Measurements from ENCODE around the gene PHTF1.
"Not testable (repeated sequence)": the region's sequence is repeated elsewhere in the genome, so short reads cannot be mapped to it uniquely, and the experiment has no call there.

Gene PHTF1

DNA sequence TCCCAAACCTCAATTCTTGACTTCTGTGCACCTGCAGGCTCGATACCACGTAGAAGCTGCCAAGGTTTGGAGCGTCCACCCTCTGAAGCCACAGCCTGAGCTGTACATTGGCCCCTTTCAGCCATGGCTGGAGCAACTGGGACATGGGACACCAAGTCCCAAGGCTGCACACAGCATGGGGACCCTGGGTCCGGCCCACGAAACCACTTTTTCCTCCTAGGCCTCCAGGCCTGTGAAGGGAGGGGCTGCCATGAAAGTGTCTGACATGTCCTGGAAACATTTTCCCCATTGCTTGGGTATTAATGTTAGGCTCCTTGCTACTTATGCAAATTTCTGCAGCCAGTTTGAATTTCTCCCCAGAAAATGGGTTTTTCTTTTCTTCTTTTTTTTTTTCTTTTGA lies 40.7 kb downstream of the PHTF1 start:
- DNase-seq (ENCODE audit: low read depth) = not testable (repeated sequence)

GRCh38 chr1:113717506-113717905 lies 41.8 kb downstream of the PHTF1 start:
- not testable (repeated sequence) for DNase-seq (ENCODE audit: low read depth)

GRCh38 chr1:113714606-113715269 lies 44.5 kb downstream of the PHTF1 start:
- no peak for DNase-seq (ENCODE audit: low read depth)

DNA sequence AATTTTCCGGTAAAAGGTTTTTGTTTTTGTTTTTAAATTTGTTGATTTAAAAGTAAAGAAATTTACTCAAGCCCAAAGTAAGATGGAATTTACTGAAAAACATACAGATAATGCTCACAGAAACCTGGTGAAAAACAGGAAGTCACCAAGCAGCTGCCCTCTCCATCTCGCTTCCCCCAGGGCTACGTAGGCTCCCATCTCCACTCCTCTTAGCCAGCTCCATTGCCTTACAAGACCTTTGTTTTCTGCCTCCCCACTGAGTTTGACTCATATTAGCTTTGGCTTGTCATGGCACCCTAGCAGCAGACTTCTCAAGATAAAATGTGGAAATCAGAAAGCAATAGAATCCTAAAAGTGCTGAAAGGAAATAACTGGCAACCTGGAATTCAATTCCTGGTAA lies 57.9 kb downstream of the PHTF1 start:
- DNase-seq (ENCODE audit: low read depth) = no peak

GRCh38 chr1:113694910-113695309 lies 64.4 kb downstream of the PHTF1 start:
- no peak for DNase-seq (ENCODE audit: low read depth)

DNA sequence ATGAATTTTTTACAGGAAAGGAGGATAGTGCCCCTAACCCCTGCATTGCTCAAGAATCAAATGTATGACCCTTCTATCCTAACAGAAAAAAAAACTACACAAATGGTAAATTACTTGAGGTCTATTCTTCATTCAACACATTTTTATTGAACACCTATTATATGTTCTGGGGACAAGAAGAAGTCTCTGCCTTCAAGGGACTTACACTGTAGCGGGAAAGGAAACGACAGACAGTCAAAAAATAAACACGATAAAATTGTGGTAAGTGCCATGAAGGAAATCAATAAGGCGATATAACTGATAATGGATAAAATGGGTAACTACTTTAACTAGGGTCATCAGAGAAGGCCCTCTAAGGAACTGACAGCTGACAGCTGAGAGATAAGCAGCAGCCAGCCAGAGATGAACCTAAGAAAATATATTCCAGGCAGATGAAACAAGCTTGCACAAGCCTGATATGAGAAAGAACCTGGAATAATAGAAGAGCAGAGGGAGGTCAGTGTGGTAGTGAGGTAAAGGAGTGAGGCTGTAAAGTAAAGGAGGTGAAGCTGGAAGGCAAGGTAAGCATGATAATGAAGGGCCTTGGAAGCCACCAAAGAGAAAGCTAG lies 66.4 kb downstream of the PHTF1 start:
- no peak for DNase-seq (ENCODE audit: low read depth)

GRCh38 chr1:113692342-113692741 lies 66.9 kb downstream of the PHTF1 start:
- DNase-seq (ENCODE audit: low read depth) = no peak

GRCh38 chr1:113691184-113691583 lies 68.1 kb downstream of the PHTF1 start:
- DNase-seq (ENCODE audit: low read depth) = no peak

DNA sequence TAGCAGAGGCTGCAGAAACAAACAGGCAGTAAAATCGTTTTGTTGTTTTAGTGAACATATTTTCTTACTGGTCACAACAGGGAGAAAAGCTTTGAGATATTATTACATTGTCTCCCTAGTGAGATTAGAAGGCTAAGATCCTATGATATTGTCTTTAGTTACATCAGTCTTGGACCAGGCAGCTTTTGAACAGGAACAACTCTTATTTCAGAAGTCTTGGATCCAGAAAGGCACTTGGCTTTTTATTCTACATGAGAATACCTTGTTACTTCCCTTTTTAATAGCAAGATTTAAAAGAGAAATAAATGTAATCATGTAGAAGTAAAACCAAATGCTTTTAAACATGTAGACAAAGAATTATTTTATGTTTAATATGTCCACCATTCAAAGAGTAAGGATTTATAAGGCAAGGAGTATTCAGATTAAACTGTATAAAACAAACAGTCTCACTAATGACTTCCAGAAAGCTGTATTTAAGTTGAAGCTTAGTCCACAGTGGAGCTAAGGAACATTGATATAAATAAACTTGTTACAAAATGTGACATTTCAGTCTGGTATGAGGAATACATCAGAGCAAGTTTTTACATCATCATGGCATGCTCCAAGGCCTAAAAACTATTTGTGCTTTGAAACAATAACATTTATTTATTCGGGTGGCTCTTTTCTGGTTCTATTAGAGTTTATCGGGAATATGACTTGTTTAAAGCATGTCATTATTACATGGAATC lies 72.2 kb downstream of the PHTF1 start:
- no peak for DNase-seq (ENCODE audit: low read depth)

DNA sequence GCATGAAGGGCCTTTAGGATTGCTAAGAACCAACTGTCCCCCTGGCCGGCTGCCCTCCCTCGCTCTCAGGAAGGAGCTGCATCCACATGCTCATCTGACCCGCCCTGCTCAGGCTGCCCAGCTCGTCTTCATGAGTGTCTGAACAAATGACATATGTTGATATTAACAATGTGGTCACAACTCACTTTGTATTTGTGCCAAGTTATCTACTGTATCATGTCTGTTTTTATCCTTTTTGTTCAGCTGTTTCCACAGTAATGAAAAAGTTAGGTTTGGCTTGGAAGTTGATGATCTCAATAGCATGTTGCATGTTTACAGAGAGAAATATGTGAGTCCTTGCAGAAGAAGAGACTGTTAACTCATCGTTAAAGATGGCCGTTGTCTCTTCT lies 75.1 kb downstream of the PHTF1 start:
- no peak for DNase-seq (ENCODE audit: low read depth)

- no peak for DNase-seq (ENCODE audit: low read depth)
Measured at GRCh38 chr1:113683384-113684152, 75.7 kb downstream of the PHTF1 start.

DNA sequence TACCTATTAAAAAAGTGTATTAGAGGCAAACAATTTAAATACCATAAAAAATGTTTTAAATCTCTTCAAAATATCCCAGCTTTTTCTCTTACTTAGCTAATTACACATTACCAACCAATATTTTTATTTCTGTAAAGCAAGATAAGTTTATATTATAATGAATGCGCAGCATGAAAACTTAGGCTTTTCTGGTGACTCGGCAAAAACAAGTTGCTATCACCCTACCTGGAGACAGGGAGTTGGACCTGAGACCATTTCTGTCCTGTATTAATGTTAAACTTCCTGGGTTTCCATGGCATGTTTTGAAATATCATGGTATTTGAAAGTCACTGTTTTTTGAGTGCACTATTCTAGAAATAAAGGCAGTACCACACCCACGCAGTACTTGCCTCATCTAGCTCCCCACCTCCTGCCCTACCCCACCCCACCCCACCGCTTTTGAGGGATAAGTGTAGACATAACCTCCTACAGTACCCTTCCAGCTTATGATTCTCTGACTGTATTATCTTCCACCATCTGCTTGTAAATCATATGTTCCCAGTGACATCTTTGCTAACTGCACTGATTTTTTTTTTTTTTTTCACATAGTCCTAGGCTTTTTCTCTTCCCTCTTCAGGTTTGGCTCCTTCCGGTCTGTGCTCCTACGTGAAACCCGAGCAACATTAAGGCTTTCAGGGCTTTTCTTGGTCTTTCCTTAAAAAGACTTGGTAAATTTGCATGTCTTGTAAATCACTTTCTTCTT lies 77.5 kb downstream of the PHTF1 start:
- no peak for DNase-seq (ENCODE audit: low read depth)

DNA sequence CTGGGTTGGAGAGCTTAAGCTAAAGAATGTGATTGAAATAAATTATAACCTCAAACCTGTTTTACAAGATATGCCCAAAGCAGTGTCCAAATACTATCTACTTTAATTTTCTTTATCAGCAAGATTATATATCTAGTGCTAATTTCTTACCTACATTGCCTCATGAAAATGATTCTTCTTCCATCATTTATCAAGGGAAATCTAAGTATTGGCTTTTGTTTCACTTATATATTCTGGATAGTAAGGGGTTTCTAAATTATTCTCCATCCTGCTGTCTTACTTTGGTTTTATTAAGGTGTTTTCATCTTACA lies 81.2 kb downstream of the PHTF1 start:
- DNase-seq (ENCODE audit: low read depth) = no peak

DNA sequence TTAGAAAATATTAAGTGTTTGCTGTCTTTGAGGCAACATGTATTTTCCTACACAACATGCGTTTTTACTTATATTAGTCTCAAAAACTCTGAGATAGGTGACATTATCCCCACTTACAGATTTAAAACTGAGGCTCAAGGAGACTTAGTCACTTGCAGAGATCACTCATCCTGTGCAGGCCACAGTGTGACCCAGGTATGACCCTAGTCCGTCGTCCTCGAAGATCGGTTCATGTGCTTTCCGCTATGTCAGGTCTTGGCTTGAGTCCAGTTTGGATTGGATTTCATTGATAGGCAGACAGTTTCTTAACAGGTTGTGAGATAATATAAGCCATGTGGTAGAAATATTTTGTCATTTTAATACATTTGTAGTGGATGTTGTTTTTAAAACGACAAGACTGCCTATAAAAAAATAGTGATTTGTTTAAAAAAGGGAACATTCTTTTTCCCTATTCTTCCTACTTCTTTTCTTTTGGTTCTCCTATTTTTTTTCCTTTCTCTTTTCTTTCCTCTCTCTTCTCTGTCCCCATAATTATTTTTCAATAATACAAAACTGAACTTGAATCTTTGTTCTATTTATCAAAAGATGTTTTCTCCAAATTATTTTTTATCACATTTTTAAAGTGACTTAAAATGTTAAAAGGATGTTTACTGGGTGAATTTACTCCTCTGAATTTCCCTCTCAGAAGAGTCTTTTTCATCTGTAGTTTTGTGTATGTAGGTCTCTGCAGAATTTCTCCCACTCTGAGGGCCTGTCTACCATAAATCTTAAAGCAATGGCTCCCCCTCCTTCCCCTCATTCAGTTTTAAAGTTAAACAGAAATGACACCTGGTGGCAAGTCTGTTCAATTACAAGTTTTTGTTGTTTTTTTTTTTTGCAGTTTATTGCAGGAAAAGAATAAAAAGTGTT lies 81.8 kb downstream of the PHTF1 start:
- DNase-seq (ENCODE audit: low read depth) = no peak

DNA sequence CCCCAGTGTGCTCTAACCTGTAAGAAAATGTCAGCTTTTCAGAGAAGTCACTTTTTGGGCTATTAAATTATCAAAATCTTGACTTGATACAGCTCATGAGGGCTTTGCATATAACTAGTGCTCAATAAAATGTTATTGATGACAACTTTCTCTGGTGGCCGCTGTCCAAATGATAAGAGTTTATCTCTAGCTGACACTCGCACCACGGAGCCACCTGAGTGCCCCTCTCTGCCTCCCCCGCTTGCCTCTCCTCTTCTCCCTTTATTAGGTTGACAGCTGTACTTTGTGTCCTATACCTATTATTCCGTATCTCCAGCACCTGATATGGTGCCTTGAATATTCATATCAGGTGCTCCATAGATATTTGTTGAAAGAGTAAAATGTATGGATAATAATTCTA lies 82.8 kb downstream of the PHTF1 start:
- no peak for DNase-seq (ENCODE audit: low read depth)

DNA sequence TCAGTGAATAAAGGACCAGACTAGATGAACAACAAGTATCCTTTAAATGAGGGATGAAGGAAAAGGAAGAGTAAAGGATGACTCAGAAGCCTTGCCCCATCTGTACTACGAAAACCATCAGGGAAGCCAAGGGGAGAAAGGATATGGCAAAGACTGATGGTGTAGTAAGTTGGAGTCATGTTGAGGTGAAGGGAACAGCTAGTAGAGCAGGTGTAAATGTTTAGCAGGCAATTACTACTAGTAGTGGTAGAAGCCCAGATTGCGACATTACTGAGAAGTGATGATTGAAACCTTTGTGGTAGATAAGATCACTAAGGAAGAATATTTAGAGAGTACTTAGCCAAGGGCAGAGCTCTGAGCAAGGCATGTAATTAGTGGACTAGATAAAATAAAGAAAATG lies 84.0 kb downstream of the PHTF1 start:
- no peak for DNase-seq (ENCODE audit: low read depth)

DNA sequence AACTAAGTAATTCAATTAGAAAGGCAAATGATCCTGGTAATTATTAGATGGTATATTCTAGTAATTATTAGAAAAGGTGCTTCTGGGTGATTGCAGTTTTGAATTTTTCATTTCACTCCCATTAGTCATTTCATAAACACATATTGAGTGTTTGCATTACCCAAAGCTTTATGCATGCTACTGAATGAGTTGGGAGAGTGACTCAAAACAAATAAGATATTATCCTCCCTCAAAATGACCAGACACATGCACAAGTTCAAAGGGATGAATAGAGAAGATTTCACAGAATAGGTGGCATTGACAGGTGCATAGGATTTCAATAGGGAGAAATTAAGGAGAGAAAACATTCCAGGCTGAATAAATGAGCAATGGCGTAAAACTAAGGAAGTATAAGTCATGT lies 84.7 kb downstream of the PHTF1 start:
- DNase-seq (ENCODE audit: low read depth) = no peak

- no peak for DNase-seq (ENCODE audit: low read depth)
Measured at GRCh38 chr1:113672491-113672890, 86.8 kb downstream of the PHTF1 start.

GRCh38 chr1:113670650-113671049 lies 88.6 kb downstream of the PHTF1 start:
- DNase-seq (ENCODE audit: low read depth) = no peak

GRCh38 chr1:113669988-113670387 lies 89.3 kb downstream of the PHTF1 start:
- DNase-seq (ENCODE audit: low read depth) = no peak

GRCh38 chr1:113666126-113666525 lies 93.2 kb downstream of the PHTF1 start:
- DNase-seq (ENCODE audit: low read depth) = no peak

Data from stimulated activated CD8-positive, alpha-beta memory T cell treated with anti-CD3 and anti-CD28 coated beads, Interleukin-7, amount 100 ng/mL, for 24 hours (primary cell).